H1 (cell line): ENCODE data around the gene PBX1. TPM values are rescaled to one million over a fixed set of nuclear protein-coding genes. Genes with fewer than 3 reads are reported as not detected.

Experiments
- CTCF ChIA-PET: fragments of 300-600 bp; sonication (Branson Sonifier 250); formaldehyde crosslinking; loops from one replicate; lab custom pipeline; 2021; ENCODE audit not compliant: partially characterized antibody; lab: Charles Lee
- POLR2A ChIA-PET: fragments of 300-600 bp; sonication (Branson Sonifier 250); formaldehyde crosslinking; loops from one replicate; lab custom pipeline; 2021; ENCODE audit warnings: inconsistent platforms; ENCODE audit not compliant: partially characterized antibody; lab: Charles Lee
- DNase-seq, 2 experiments: peaks; one replicate each; pipeline versions ENCODE4 v3.0.0 to v3.0.0-alpha.2; 2010 to 2022; ENCODE audit warnings: low spot score in 2 of 2, low read depth in 1 of 2, mixed read lengths in 1 of 2
- FAIRE-seq: peaks from 2 replicates; lab custom pipeline; 2011; peaks lifted over from hg19 to GRCh38; lab: Jason Lieb, UNC
- H2AFZ ChIP-seq: 2 replicates; pipeline ENCODE4 v1.8.1; 2012; ENCODE audit warnings: low read length, inconsistent platforms
- H2AK5ac ChIP-seq: 2 replicates; pipeline ENCODE4 v1.6.1; 2013; ENCODE audit warnings: low read depth, low read length
- H2BK120ac ChIP-seq: replicated peaks from 2 replicates; pipeline ENCODE3; 2013; ENCODE audit warnings: low read depth, low read length, inconsistent platforms
- H2BK12ac ChIP-seq: 2 replicates; pipeline ENCODE4 v1.6.1; 2013; ENCODE audit warnings: low read depth, low read length
- H2BK15ac ChIP-seq: 2 replicates; pipeline ENCODE4 v1.6.1; 2013; ENCODE audit warnings: low read length
- H2BK20ac ChIP-seq: 2 replicates; pipeline ENCODE4 v1.6.1; 2013; ENCODE audit warnings: low read length
- H2BK5ac ChIP-seq: 2 replicates; pipeline ENCODE4 v1.6.1; 2013; ENCODE audit warnings: low read depth, low read length
- H3K14ac ChIP-seq: 2 replicates; pipeline ENCODE4 v1.6.1; 2013; ENCODE audit warnings: inconsistent platforms; ENCODE audit not compliant: insufficient read length
- H3K18ac ChIP-seq: 2 replicates; pipeline ENCODE4 v1.6.1; 2013; ENCODE audit warnings: low read length; ENCODE audit errors: extremely low read depth
- H3K23ac ChIP-seq: 2 replicates; pipeline ENCODE4 v1.6.1; 2013; ENCODE audit warnings: inconsistent platforms; ENCODE audit not compliant: insufficient read length
- H3K23me2 ChIP-seq: 2 replicates; pipeline ENCODE4 v1.6.1; 2013; ENCODE audit warnings: low read depth, low read length
- H3K27ac ChIP-seq: 2 replicates; pipeline ENCODE4 v1.6.1; 2011; ENCODE audit warnings: low read depth, low read length, inconsistent platforms
- H3K27me3 ChIP-seq, 4 experiments: replicated peaks in 1 of 4; 1 replicate in 1 of 4; 2 replicates in 3 of 4; pipeline versions ENCODE4 v1.6.1 to v1.8.1; 2011 to 2013; ENCODE audit warnings: low read length in 3 of 4, mild to moderate bottlenecking in 3 of 4, inconsistent platforms in 2 of 4, mixed read lengths in 2 of 4, moderate library complexity in 1 of 4; ENCODE audit not compliant: control insufficient read depth in 3 of 4, insufficient read depth in 3 of 4; ENCODE audit errors: extremely low read depth in 1 of 4
- H3K36me3 ChIP-seq, 4 experiments: 2 replicates each; pipeline versions ENCODE4 v1.6.1 to v1.8.1; 2011 to 2013; ENCODE audit warnings: mild to moderate bottlenecking in 4 of 4, low read length in 3 of 4, moderate library complexity in 2 of 4, control low read depth in 1 of 4, inconsistent platforms in 1 of 4; ENCODE audit not compliant: insufficient read depth in 4 of 4, control insufficient read depth in 2 of 4
- H3K4ac ChIP-seq: replicated peaks from 2 replicates; pipeline ENCODE3; 2013; ENCODE audit warnings: low read length, low read depth, mixed read lengths, inconsistent platforms; ENCODE audit not compliant: insufficient read length
- H3K4me1 ChIP-seq, 4 experiments: replicated peaks in 1 of 4; 1 replicate in 1 of 4; 2 replicates in 3 of 4; pipeline versions ENCODE4 v1.6.1 to v1.8.1; 2011 to 2013; ENCODE audit warnings: low read length in 3 of 4, inconsistent platforms in 2 of 4, mixed read lengths in 1 of 4; ENCODE audit not compliant: insufficient read depth in 4 of 4, control insufficient read depth in 3 of 4
- H3K4me2 ChIP-seq, 2 experiments: 2 replicates each; pipeline versions ENCODE4 v1.6.1 to v1.8.1; 2011 to 2013; ENCODE audit warnings: low read depth in 2 of 2, low read length in 2 of 2, control low read depth in 1 of 2, inconsistent platforms in 1 of 2, mild to moderate bottlenecking in 1 of 2; ENCODE audit not compliant: insufficient read depth in 1 of 2
- H3K4me3 ChIP-seq, 4 experiments: fragments of 200-600, 300-600 bp in 1 of 4; sonication (generic), shearing (Covaris generic), sonication (Bioruptor Twin) in 1 of 4; 2 replicates each; pipeline versions ENCODE4 v1.5.1 to v1.8.1; 2011 to 2016; ENCODE audit warnings: low read length in 4 of 4, low read depth in 3 of 4, control low read depth in 2 of 4, inconsistent platforms in 2 of 4, mild to moderate bottlenecking in 2 of 4, mixed read lengths in 1 of 4, moderate library complexity in 1 of 4; ENCODE audit not compliant: insufficient read depth in 2 of 4; ENCODE audit errors: extremely low read depth in 1 of 4
- H3K56ac ChIP-seq: replicated peaks from 2 replicates; pipeline ENCODE3; 2013; ENCODE audit warnings: low read depth, mild to moderate bottlenecking, mixed read lengths, low read length, inconsistent platforms; ENCODE audit not compliant: insufficient read length
- H3K79me1 ChIP-seq: 2 replicates; pipeline ENCODE4 v1.6.1; 2013; ENCODE audit warnings: low read depth, low read length, control low read depth
- H3K79me2 ChIP-seq, 2 experiments: 2 replicates each; pipeline versions ENCODE4 v1.6.1 to v1.8.1; 2012 to 2013; ENCODE audit warnings: low read length in 2 of 2, mild to moderate bottlenecking in 2 of 2, inconsistent platforms in 1 of 2; ENCODE audit not compliant: insufficient read depth in 2 of 2, control insufficient read depth in 1 of 2
- H3K9ac ChIP-seq, 4 experiments: replicated peaks in 1 of 4; 1 replicate in 1 of 4; 2 replicates in 3 of 4; pipeline versions ENCODE4 v1.6.1 to v1.8.1; 2011 to 2013; ENCODE audit warnings: low read depth in 3 of 4, low read length in 3 of 4, control low read depth in 2 of 4, mild to moderate bottlenecking in 2 of 4, moderate library complexity in 2 of 4, inconsistent platforms in 1 of 4; ENCODE audit errors: extremely low read depth in 1 of 4
- H3K9me3 ChIP-seq, 2 experiments: 2 replicates each; pipeline versions ENCODE4 v1.6.1 to v1.8.1; 2012 to 2013; ENCODE audit warnings: mild to moderate bottlenecking in 2 of 2, moderate library complexity in 2 of 2, control low read depth in 1 of 2, inconsistent platforms in 1 of 2, low read depth in 1 of 2, low read length in 1 of 2, mixed read lengths in 1 of 2; ENCODE audit not compliant: insufficient read depth in 2 of 2
- H4K20me1 ChIP-seq, 2 experiments: replicated peaks in 1 of 2; 2 replicates each; pipeline versions ENCODE3 to v1.8.1; 2011 to 2013; ENCODE audit warnings: inconsistent platforms in 2 of 2, low read length in 2 of 2, mild to moderate bottlenecking in 1 of 2; ENCODE audit not compliant: insufficient read depth in 2 of 2, control insufficient read depth in 1 of 2
- H4K5ac ChIP-seq: 2 replicates; pipeline ENCODE4 v1.6.1; 2013; ENCODE audit warnings: low read length, low read depth, mixed read lengths, inconsistent platforms; ENCODE audit not compliant: insufficient read length
- H4K8ac ChIP-seq: 2 replicates; pipeline ENCODE4 v1.8.0; 2013; ENCODE audit warnings: mild to moderate bottlenecking, moderate library complexity, low read length, inconsistent platforms; ENCODE audit not compliant: insufficient read depth; ENCODE audit errors: extremely low read depth
- H4K91ac ChIP-seq: replicated peaks from 2 replicates; pipeline ENCODE3; 2013; ENCODE audit warnings: low read length, mixed read lengths, inconsistent platforms; ENCODE audit not compliant: insufficient read length
- BRCA1 ChIP-seq: IDR thresholded peaks from 2 replicates; pipeline ENCODE4 v1.6.1; 2012; ENCODE audit warnings: low read depth, low read length, improper control_type of control experiment
- HDAC2 ChIP-seq, 2 experiments: fragments of 300-600 bp in 1 of 2; sonication (generic) in 1 of 2; IDR thresholded peaks; 2 replicates each; pipeline ENCODE4 v1.6.1; 2011 to 2012; ENCODE audit warnings: low read depth in 2 of 2, low read length in 2 of 2, mild to moderate bottlenecking in 2 of 2, moderate library complexity in 2 of 2, borderline replicate concordance in 1 of 2, inconsistent platforms in 1 of 2
- JUND ChIP-seq: IDR thresholded peaks from 2 replicates; pipeline ENCODE4 v1.6.1; 2011; ENCODE audit warnings: mild to moderate bottlenecking, improper control_type of control experiment, low read length
- NANOG ChIP-seq: IDR thresholded peaks from 2 replicates; pipeline ENCODE4 v1.6.1; 2011; ENCODE audit warnings: low read length, low read depth, mild to moderate bottlenecking, inconsistent platforms; ENCODE audit not compliant: insufficient read depth, poor library complexity, severe bottlenecking
- SIX5 ChIP-seq: IDR thresholded peaks from 2 replicates; pipeline ENCODE4 v1.6.1; 2011; ENCODE audit warnings: mild to moderate bottlenecking, low read depth, low read length
- SP1 ChIP-seq: IDR thresholded peaks from 2 replicates; pipeline ENCODE4 v1.6.1; 2011; ENCODE audit warnings: low read depth, low read length
- SRF ChIP-seq: IDR thresholded peaks from 2 replicates; pipeline ENCODE4 v1.6.1; 2011; ENCODE audit warnings: mild to moderate bottlenecking, low read depth, low read length, moderate library complexity
- TAF1 ChIP-seq: IDR thresholded peaks from 2 replicates; pipeline ENCODE4 v1.6.1; 2011; ENCODE audit warnings: mild to moderate bottlenecking, low read depth, low read length
- TCF12 ChIP-seq: IDR thresholded peaks from 2 replicates; pipeline ENCODE4 v1.6.1; 2011; ENCODE audit warnings: low read depth, mild to moderate bottlenecking, low read length
- WGBS, 2 experiments: shearing (Covaris generic) in 1 of 2; methylation state at CpG; one replicate each; pipeline versions ENCODE4 v1.1.6 to v1.1.7; 2013 to 2015; ENCODE audit warnings: low lambda C conversion rate in 2 of 2, mixed read lengths in 2 of 2, inconsistent platforms in 1 of 2, low coverage in 1 of 2, missing lambda C conversion rate in 1 of 2; ENCODE audit not compliant: insufficient replicate concordance in 2 of 2, insufficient coverage in 1 of 2, insufficient read length in 1 of 2; ENCODE audit errors: extremely low coverage in 1 of 2, missing lambda C conversion rate in 1 of 2; 5-methylcytosine and 5-hydroxymethylcytosine counted together
- polyA plus RNA-seq, 7 experiments: library from polyadenylated mRNA; depleted of rRNA in 3 of 7; stranded (reverse) in 5 of 7; unstranded in 2 of 7; fragments of >200 nt in 5 of 7; fragments of 200-250 nt in 2 of 7; gene quantifications; 1 replicate in 5 of 7; 2 replicates in 1 of 7; 4 replicates in 1 of 7; pipeline versions ENCODE4 v1.2.1 to v1.2.3, GENCODE V29; 2011 to 2013; ENCODE audit warnings: missing spikeins in 2 of 7, mixed read lengths in 2 of 7
- total RNA-seq: library from RNA; stranded (reverse); fragmentation: NEBNext Ultra II Directional; extraction: Animal tissue kit (Norgen Biotek cat#: 25700); gene quantifications from 2 replicates; pipeline ENCODE4 v1.2.1, GENCODE V29; 2021
- TF ChIP-seq, protein P1 (sequence below): IDR thresholded peaks from 2 replicates; pipeline ENCODE4 v1.6.1; 2011; ENCODE audit warnings: low read length, improper control_type of control experiment
- TF ChIP-seq, protein P2 (sequence below): IDR thresholded peaks from 2 replicates; pipeline ENCODE4 v1.6.1; 2011; ENCODE audit warnings: low read depth, mild to moderate bottlenecking, low read length; ENCODE audit not compliant: insufficient read depth
- TF ChIP-seq, protein P3 (sequence below): IDR thresholded peaks from 2 replicates; pipeline ENCODE4 v1.6.1; 2012; ENCODE audit warnings: inconsistent platforms

Gene PBX1
- total and polyA plus RNA-seq, 2 of the 8 experiments (the other 6 are each of a cell fraction or from before 2014, with no cell fraction given), result 87.4 to 124 TPM

DNA sequence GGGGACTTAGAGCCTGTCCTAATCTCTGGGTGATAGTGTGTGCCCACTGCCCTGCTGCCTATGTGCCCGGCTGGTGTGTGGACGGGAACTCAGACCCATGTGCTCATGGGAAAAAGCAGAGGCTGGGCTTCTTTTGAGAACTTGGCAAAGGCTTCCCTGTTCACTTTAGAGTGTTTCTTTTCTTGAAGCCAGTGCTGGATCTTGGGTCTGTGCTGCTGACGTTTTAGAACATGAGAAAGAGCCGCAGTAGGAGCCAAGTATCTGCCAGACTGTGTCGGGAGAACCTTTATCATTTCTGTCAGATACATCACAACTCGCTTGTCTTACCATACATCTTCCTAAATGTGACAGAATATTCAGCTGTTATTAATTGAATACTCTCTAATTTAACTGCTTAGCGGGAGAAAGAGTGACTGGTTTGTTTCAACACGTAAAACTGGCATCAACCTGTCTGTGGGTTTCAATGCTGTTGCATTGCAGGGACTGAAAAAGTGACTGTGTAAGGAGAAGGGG lies 195.2 kb downstream of the PBX1 start:
- CTCF ChIA-PET, result interaction anchor here (0.8 to 1.1 kb wide), 2 partner anchors 19 to 138 kb away, joined by 3 read pairs; no protein-coding TSS in a partner anchor
- POLR2A ChIA-PET, result no interaction called here
- H3K4me1 ChIP-seq, result peaks cover 0 to 12% (median 9%) of the 10 kb centered on the region in 4 experiments; a peak in 5 of 7 replicates
- TF ChIP-seq HDAC2 (IDR thresholded peaks at IDR 0.05; ENCODE audit: borderline replicate concordance in 1 of 2, low read depth in 2 of 2, low read length in 2 of 2), result no peak
- TF ChIP-seq TCF12, result no peak
- no peak for TF ChIP-seq SRF
- no peak for TF ChIP-seq SIX5
- TF ChIP-seq JUND, result no peak
- TF ChIP-seq, protein P1, sequence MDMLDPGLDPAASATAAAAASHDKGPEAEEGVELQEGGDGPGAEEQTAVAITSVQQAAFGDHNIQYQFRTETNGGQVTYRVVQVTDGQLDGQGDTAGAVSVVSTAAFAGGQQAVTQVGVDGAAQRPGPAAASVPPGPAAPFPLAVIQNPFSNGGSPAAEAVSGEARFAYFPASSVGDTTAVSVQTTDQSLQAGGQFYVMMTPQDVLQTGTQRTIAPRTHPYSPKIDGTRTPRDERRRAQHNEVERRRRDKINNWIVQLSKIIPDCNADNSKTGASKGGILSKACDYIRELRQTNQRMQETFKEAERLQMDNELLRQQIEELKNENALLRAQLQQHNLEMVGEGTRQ, result no peak
- TF ChIP-seq SP1, result no peak
- TF ChIP-seq NANOG, result no peak
- TF ChIP-seq TAF1, result no peak
- TF ChIP-seq, protein P2, sequence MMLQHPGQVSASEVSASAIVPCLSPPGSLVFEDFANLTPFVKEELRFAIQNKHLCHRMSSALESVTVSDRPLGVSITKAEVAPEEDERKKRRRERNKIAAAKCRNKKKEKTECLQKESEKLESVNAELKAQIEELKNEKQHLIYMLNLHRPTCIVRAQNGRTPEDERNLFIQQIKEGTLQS, result no peak
- no peak for TF ChIP-seq BRCA1
- TF ChIP-seq, protein P3, sequence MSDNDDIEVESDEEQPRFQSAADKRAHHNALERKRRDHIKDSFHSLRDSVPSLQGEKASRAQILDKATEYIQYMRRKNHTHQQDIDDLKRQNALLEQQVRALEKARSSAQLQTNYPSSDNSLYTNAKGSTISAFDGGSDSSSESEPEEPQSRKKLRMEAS, result no peak

More for the DNA sequence above, 195.2 kb downstream of the PBX1 start:
- Histone ChIP-seq H3K4me3 (no peak overlapping the region), H3K79me1 (peaks cover 3% of the 10 kb centered on the region), H3K9me3 (no peaks in the 10 kb centered on the region), H3K14ac (no peak overlapping the region), H3K23me2 (no peaks in the 10 kb centered on the region; the same call in 1 of the 2 replicates), H3K56ac (no peak overlapping the region), H3K9ac (no peak overlapping the region; a peak in 1 of 7 replicates), H2BK120ac (no peak overlapping the region), H4K5ac (no peak overlapping the region), H2BK12ac (no peak overlapping the region), H2BK15ac (no peak overlapping the region), H4K8ac (no peak overlapping the region), H2BK20ac (no peak overlapping the region), H4K91ac (no peak overlapping the region), H4K20me1 (peaks cover 0 to 7% of the 10 kb centered on the region in 2 experiments), H2AFZ (no peak overlapping the region), H3K79me2 (peaks cover 0 to 77% of the 10 kb centered on the region in 2 experiments; a peak in 3 of 4 replicates), H3K18ac (no peak overlapping the region), H3K36me3 (no peaks in the 10 kb centered on the region), H3K4me2 (no peak overlapping the region), H3K27me3 (no peaks in the 10 kb centered on the region), H3K23ac (no peak overlapping the region), H3K4ac (no peak overlapping the region), H3K27ac (no peak overlapping the region), H2AK5ac (no peak overlapping the region), H2BK5ac (no peak overlapping the region)
- FAIRE-seq (no peak), DNase-seq (no peak)
- 87% methylated on average over 8 of the region's 8 CpGs; no CpG with 5 or more reads in 1 of the 2 experiments for WGBS, 2 experiments
